ENCODE measurements around the gene ZNF425.
"Not testable (repeated sequence)": the region's sequence is repeated elsewhere in the genome, so short reads cannot be mapped to it uniquely, and the experiment has no call there.

The ZNF425 gene

GRCh38 chr7:149130572-149131198 is 4.6 kb upstream of the ZNF425 start:
- DNase-seq = no peak

GRCh38 chr7:149126662-149127266 is 640 bp upstream of the ZNF425 start:
- DNase-seq = peak in 3 of 4 experiments; percentile 31 to 35 (median 32)

- DNase-seq = no peak
These were observed 798 bp downstream of the ZNF425 start for GRCh38 chr7:149125189-149125862.

- no peak for DNase-seq
These were observed 16.2 kb downstream of the ZNF425 start for GRCh38 chr7:149109969-149110368.

GRCh38 chr7:149104749-149105148 is 21.4 kb downstream of the ZNF425 start:
- DNase-seq = no peak

GRCh38 chr7:149104214-149104613 is 21.9 kb downstream of the ZNF425 start:
- DNase-seq = no peak

GRCh38 chr7:149103424-149103823 is 22.7 kb downstream of the ZNF425 start:
- no peak for DNase-seq

- no peak for DNase-seq
These were observed 23.5 kb downstream of the ZNF425 start for GRCh38 chr7:149102666-149103065.

- DNase-seq = no peak
These were observed 25.3 kb downstream of the ZNF425 start for GRCh38 chr7:149100821-149101220.

- no peak for DNase-seq
These were observed 27.1 kb downstream of the ZNF425 start for GRCh38 chr7:149099058-149099457.

- no peak for DNase-seq
These were observed 29.0 kb downstream of the ZNF425 start for GRCh38 chr7:149097088-149097487.

- no peak for DNase-seq
These were observed 32.9 kb downstream of the ZNF425 start for GRCh38 chr7:149093228-149093627.

- not testable (repeated sequence) for DNase-seq
These were observed 33.9 kb downstream of the ZNF425 start for GRCh38 chr7:149092244-149092643.

GRCh38 chr7:149090397-149091195 is 35.5 kb downstream of the ZNF425 start, which contains the start of gene ZNF786:
Gene ZNF786 (minus strand): TSS chr7:149090718. CDS start chr7:149090640, 78 bp downstream.
- DNase-seq = peak; percentile 83 to 91 (median 91)

- DNase-seq = no peak
These were observed 38.7 kb downstream of the ZNF425 start for GRCh38 chr7:149087376-149087775.

GRCh38 chr7:149085866-149086265 is 40.3 kb downstream of the ZNF425 start:
- DNase-seq = no peak

- DNase-seq = no peak
These were observed 41.7 kb downstream of the ZNF425 start for GRCh38 chr7:149084407-149084806.

GRCh38 chr7:149081914-149082313 is 44.2 kb downstream of the ZNF425 start:
- no peak for DNase-seq

GRCh38 chr7:149077594-149077993 is 48.5 kb downstream of the ZNF425 start:
- DNase-seq = no peak

- DNase-seq = no peak
These were observed 50.8 kb downstream of the ZNF425 start for GRCh38 chr7:149075286-149075685.

- DNase-seq = no peak
These were observed 51.8 kb downstream of the ZNF425 start for GRCh38 chr7:149074116-149074885.

GRCh38 chr7:149072438-149072775 is 53.7 kb downstream of the ZNF425 start:
- no peak for DNase-seq

Data from activated CD4-positive, CD25-positive, alpha-beta regulatory T cell (primary cell).